HepG2 (cell line): ENCODE results near the gene HEPACAM2. TPM values are rescaled to one million over a fixed set of nuclear protein-coding genes. Genes with fewer than 3 reads are reported as not detected.

ENCODE experiments used
- ATAC-seq: fragments of 200-7000 bp; cut with Tn5 transposase; 3 replicates; pipeline ENCODE4 v1.9.1; 2020; ENCODE audit warnings: mild to moderate bottlenecking, moderate library complexity
- BruUV-seq: library from RNA; stranded (reverse); fragments of 400-500 nt; replicated peaks from 2 replicates; lab custom pipeline; 2021; lab: Mats Ljungman, UMichigan
- CTCF ChIA-PET: fragments of 300-600 bp; formaldehyde crosslinking; extraction: SDS; loops from one replicate; lab custom pipeline; 2021; ENCODE audit warnings: low total read pairs, inconsistent platforms, low intra/inter-chr PET ratio; lab: Yijun Ruan, JAX
- POLR2A ChIA-PET: fragments of 350-600 bp; sonication (Branson Sonifier 250); formaldehyde crosslinking; loops from one replicate; lab custom pipeline; 2020; ENCODE audit warnings: antibody characterized with exemption, inconsistent platforms; lab: Yijun Ruan, JAX
- DNase-seq: peaks from one replicate; pipeline ENCODE4 v3.0.0-alpha.2; 2015; ENCODE audit warnings: low spot score
- FAIRE-seq: peaks from 3 replicates; lab custom pipeline; 2011; peaks lifted over from hg19 to GRCh38; lab: Jason Lieb, UNC
- H2AFZ ChIP-seq: one replicate; pipeline ENCODE4 v1.6.1; 2011; ENCODE audit warnings: low read length, inconsistent platforms
- H3K27ac ChIP-seq: fragments of 300-600 bp; 3 replicates; pipeline ENCODE4 v1.8.0; 2011; ENCODE audit warnings: mixed run types, mild to moderate bottlenecking, mixed read lengths, low read length, inconsistent platforms; ENCODE audit not compliant: insufficient read depth; ENCODE audit errors: extremely low read length
- H3K27me3 ChIP-seq, 2 experiments: fragments of 200-600 bp in 1 of 2; 2 replicates in 1 of 2; 3 replicates in 1 of 2; pipeline versions ENCODE4 v1.6.0 to v1.8.0; 2011; ENCODE audit warnings: low read length in 2 of 2, mild to moderate bottlenecking in 2 of 2, moderate library complexity in 2 of 2, inconsistent platforms in 1 of 2; ENCODE audit not compliant: insufficient read depth in 2 of 2, control insufficient read depth in 1 of 2
- H3K36me3 ChIP-seq, 2 experiments: fragments of 200-600 bp in 1 of 2; replicated peaks in 1 of 2; 2 replicates in 1 of 2; 3 replicates in 1 of 2; pipeline versions ENCODE4 v1.5.1 to v1.8.0; 2011; ENCODE audit warnings: low read length in 2 of 2, inconsistent platforms in 1 of 2; ENCODE audit not compliant: insufficient read depth in 2 of 2, control insufficient read depth in 1 of 2
- H3K4me1 ChIP-seq: 2 replicates; pipeline ENCODE4 v1.5.1; 2012; ENCODE audit warnings: low read length, inconsistent platforms; ENCODE audit not compliant: insufficient read depth
- H3K4me2 ChIP-seq: 2 replicates; pipeline ENCODE4 v1.6.0; 2011; ENCODE audit warnings: low read depth, low read length, inconsistent platforms
- H3K4me3 ChIP-seq, 3 experiments: fragments of 200-600 bp in 1 of 3; sonication (generic), shearing (Covaris generic) in 1 of 3; replicated peaks in 1 of 3; 2 replicates each; pipeline ENCODE4 v1.5.1; 2011 to 2016; ENCODE audit warnings: low read length in 3 of 3, inconsistent platforms in 2 of 3, low read depth in 2 of 3, mild to moderate bottlenecking in 2 of 3, control low read depth in 1 of 3, mixed read lengths in 1 of 3; ENCODE audit not compliant: insufficient read depth in 1 of 3
- H3K79me2 ChIP-seq: one replicate; pipeline ENCODE4 v1.6.1; 2011; ENCODE audit warnings: low read length, inconsistent platforms; ENCODE audit not compliant: insufficient read depth
- H3K9ac ChIP-seq: 2 replicates; pipeline ENCODE4 v1.6.0; 2011; ENCODE audit warnings: mild to moderate bottlenecking, low read depth, low read length, inconsistent platforms; ENCODE audit not compliant: insufficient read depth
- H3K9me3 ChIP-seq: 2 replicates; pipeline ENCODE4 v1.5.1; 2012; ENCODE audit warnings: mild to moderate bottlenecking, low read length
- H4K20me1 ChIP-seq: 2 replicates; pipeline ENCODE4 v1.6.0; 2011; ENCODE audit warnings: inconsistent platforms, mild to moderate bottlenecking, low read length, moderate library complexity; ENCODE audit not compliant: insufficient read depth
- HCFC1 ChIP-seq: fragments of 150-350 bp; IDR thresholded peaks from 2 replicates; pipeline ENCODE4 v1.6.1; 2014; ENCODE audit warnings: low read depth, low read length
- HOXA9 ChIP-seq: sonication (generic); formaldehyde crosslinking; IDR thresholded peaks from 2 replicates; pipeline ENCODE4 v1.8.1; 2022; ENCODE audit warnings: missing genetic modification reagents, mild to moderate bottlenecking, moderate library complexity, borderline replicate concordance
- KLF11 ChIP-seq: IDR thresholded peaks from 2 replicates; pipeline ENCODE4 v1.6.1; 2016; ENCODE audit warnings: missing compliant biosample characterization
- MXD4 ChIP-seq: IDR thresholded peaks from 2 replicates; pipeline ENCODE4 v1.6.1; 2016; ENCODE audit warnings: mild to moderate bottlenecking, missing biosample characterization, missing genetic modification reagents
- PTBP1 ChIP-seq: fragments of 200-400 bp; formaldehyde crosslinking; IDR thresholded peaks from 2 replicates; pipeline ENCODE4 v1.6.1; 2018; ENCODE audit warnings: low read length, low read depth; ENCODE audit not compliant: poor library complexity, severe bottlenecking
- SALL2 ChIP-seq: sonication (generic); formaldehyde crosslinking; IDR thresholded peaks from 2 replicates; pipeline ENCODE4 v1.8.1; 2023; ENCODE audit warnings: mild to moderate bottlenecking, missing genetic modification reagents, inconsistent platforms
- ZBTB38 ChIP-seq: sonication (generic); formaldehyde crosslinking; IDR thresholded peaks from 2 replicates; pipeline ENCODE4 v1.5.1; 2020; ENCODE audit warnings: mild to moderate bottlenecking, missing genetic modification reagents
- ZFYVE20 ChIP-seq: sonication (generic); formaldehyde crosslinking; IDR thresholded peaks from 2 replicates; pipeline ENCODE4 v1.8.0; 2023; ENCODE audit warnings: low read depth, mild to moderate bottlenecking, moderate library complexity, missing genetic modification reagents, borderline replicate concordance
- ZNF124 ChIP-seq: sonication (generic); formaldehyde crosslinking; IDR thresholded peaks from 2 replicates; pipeline ENCODE4 v1.4.0; 2020; ENCODE audit warnings: missing genetic modification reagents
- ZNF296 ChIP-seq: sonication (generic); formaldehyde crosslinking; conservative IDR thresholded peaks from 2 replicates; pipeline ENCODE4 v1.5.0; 2020; ENCODE audit warnings: mild to moderate bottlenecking, missing genetic modification reagents
- ZNF550 ChIP-seq: sonication (generic); formaldehyde crosslinking; IDR thresholded peaks from 2 replicates; pipeline ENCODE4 v1.4.0; 2020; ENCODE audit warnings: mild to moderate bottlenecking, missing genetic modification reagents, borderline replicate concordance
- in situ Hi-C: cut with HindIII; loops from 2 replicates; pipeline ENCODE4 v1.10.0; 2017; ENCODE audit warnings: low pct_unique_long_range_greater_than_20kb; ENCODE audit not compliant: extremely low pct_ligation_motif_present
- intact Hi-C: fragments of 100-400 bp; cut with micrococcal nuclease; formaldehyde crosslinking; loops from one replicate; pipeline ENCODE4 v1.10.0; 2022; ENCODE audit not compliant: unreplicated experiment
- polyA plus RNA-seq, 8 experiments: library from polyadenylated mRNA; depleted of rRNA in 3 of 8; stranded (reverse) in 7 of 8; unstranded in 1 of 8; fragments of >200 nt; fragmentation: Illumina TruSeq in 4 of 8; extraction: Trizol in 4 of 8; gene quantifications; 2 replicates each; pipeline versions ENCODE4 v1.2.1 to v1.2.3, GENCODE V29; 2011 to 2016; ENCODE audit warnings: low read depth in 4 of 8, missing spikeins in 1 of 8, mixed read lengths in 1 of 8; ENCODE audit not compliant: insufficient read depth in 1 of 8
- total RNA-seq, 5 experiments: library from RNA; depleted of rRNA; stranded (reverse); fragments of >200 nt; fragmentation: Illumina TruSeq; extraction: Trizol; gene quantifications; 2 replicates each; pipeline ENCODE4 v1.2.3, GENCODE V29; 2016; ENCODE audit warnings: low read depth in 1 of 5
- TF ChIP-seq, protein P1 (sequence below): sonication (generic); formaldehyde crosslinking; IDR thresholded peaks from 2 replicates; pipeline ENCODE4 v1.4.0; 2020; ENCODE audit warnings: mild to moderate bottlenecking, missing genetic modification reagents

Gene HEPACAM2
- total and polyA plus RNA-seq, 2 of the 13 experiments (the other 11 are each of a cell fraction or from before 2014, with no cell fraction given) = not detected

- FAIRE-seq = no peak
- POLR2A ChIA-PET = no interaction called here
- CTCF ChIA-PET = no interaction called here
- BruUV-seq = no TSS peak
- TF ChIP-seq ZNF550 (CRISPR knock-in tag) (no peak), HCFC1 (no peak), ZFYVE20 (CRISPR knock-in tag) (no peak), KLF11 (CRISPR knock-in tag) (no peak), ZNF296 (CRISPR knock-in tag) (no peak), ZNF124 (CRISPR knock-in tag) (no peak), SALL2 (CRISPR knock-in tag) (no peak), ZBTB38 (CRISPR knock-in tag) (no peak), PTBP1 (no peak), MXD4 (CRISPR knock-in tag) (no peak), HOXA9 (CRISPR knock-in tag) (no peak)
- TF ChIP-seq, protein P1, sequence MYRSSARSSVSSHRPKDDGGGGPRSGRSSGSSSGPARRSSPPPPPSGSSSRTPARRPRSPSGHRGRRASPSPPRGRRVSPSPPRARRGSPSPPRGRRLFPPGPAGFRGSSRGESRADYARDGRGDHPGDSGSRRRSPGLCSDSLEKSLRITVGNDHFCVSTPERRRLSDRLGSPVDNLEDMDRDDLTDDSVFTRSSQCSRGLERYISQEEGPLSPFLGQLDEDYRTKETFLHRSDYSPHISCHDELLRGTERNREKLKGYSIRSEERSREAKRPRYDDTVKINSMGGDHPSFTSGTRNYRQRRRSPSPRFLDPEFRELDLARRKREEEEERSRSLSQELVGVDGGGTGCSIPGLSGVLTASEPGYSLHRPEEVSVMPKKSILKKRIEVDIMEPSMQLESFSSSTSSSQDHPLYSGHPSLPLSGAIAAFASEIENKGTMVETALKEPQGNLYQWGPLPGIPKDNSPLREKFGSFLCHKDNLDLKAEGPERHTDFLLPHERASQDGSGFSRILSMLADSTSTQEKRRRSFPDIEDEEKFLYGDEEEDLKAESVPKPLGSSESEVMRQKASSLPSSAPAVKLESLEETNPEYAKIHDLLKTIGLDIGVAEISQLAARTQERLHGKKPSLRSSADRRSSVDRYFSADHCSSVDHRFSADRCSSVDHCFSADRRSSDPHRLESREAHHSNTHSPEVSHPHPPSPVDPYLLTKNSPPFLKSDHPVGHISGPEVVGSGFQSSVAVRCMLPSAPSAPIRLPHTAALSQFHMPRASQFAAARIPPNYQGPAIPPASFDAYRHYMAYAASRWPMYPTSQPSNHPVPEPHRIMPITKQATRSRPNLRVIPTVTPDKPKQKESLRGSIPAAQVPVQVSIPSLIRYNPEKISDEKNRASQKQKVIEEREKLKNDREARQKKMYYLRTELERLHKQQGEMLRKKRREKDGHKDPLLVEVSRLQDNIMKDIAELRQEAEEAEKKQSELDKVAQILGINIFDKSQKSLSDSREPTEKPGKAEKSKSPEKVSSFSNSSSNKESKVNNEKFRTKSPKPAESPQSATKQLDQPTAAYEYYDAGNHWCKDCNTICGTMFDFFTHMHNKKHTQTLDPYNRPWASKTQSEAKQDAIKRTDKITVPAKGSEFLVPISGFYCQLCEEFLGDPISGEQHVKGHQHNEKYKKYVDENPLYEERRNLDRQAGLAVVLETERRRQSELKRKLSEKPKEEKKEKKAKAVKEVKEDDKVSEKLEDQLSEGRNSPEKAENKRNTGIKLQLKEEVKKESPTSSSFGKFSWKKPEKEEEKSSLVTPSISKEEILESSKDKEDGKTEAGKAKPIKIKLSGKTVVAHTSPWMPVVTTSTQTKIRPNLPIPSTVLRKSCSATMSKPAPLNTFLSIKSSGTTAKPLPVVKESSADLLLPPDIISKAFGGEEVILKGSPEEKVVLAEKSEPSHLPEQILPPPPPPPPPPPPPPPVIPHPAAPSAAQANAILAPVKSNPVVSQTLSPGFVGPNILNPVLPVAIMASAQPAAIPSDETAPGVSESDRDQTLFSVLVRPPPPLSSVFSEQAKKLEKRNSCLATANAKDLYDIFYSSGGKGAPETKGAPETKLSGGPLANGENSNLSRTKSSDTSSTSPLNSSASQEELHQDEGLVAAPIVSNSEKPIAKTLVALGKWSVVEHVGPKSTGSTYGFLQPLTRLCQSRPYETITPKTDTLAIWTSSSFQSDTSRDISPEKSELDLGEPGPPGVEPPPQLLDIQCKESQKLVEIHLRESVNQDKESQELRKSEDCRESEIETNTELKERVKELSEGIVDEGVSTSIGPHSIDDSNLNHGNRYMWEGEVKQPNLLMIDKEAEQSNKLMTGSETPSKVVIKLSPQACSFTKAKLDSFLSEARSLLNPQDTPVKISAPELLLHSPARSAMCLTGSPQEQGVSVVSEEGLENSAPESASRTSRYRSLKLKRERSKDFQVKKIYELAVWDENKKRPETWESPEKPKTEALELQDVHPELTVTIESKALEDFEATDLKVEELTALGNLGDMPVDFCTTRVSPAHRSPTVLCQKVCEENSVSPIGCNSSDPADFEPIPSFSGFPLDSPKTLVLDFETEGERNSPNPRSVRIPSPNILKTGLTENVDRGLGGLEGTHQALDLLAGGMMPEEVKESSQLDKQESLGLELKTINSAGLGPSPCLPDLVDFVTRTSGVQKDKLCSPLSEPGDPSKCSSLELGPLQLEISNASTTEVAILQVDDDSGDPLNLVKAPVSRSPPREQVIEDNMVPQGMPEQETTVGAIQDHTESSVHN (CRISPR knock-in tag) = no peak
- H3K4me3 ChIP-seq = no peak overlapping the region
- no peak overlapping the region for H3K27ac ChIP-seq
- H3K79me2 ChIP-seq = no peaks in the 10 kb centered on the region
- peaks cover 0 to 1% of the 10 kb centered on the region in 2 experiments; a peak in 2 of 5 replicates for H3K36me3 ChIP-seq
- no peak overlapping the region for H3K4me2 ChIP-seq
- H4K20me1 ChIP-seq = no peaks in the 10 kb centered on the region
- in situ Hi-C loops (no loop called here), intact Hi-C loops (no loop called here)
- no peaks in the 10 kb centered on the region for H3K9me3 ChIP-seq
- no peak for DNase-seq
- H3K4me1 ChIP-seq = no peaks in the 10 kb centered on the region
- ATAC-seq = no peak
- H3K9ac ChIP-seq = no peak overlapping the region
- no peaks in the 10 kb centered on the region for H3K27me3 ChIP-seq
- no peak overlapping the region for H2AFZ ChIP-seq
Measured at GRCh38 chr7:93258661-93259060, 32.4 kb upstream of the HEPACAM2 start.
